ENCODE results near the gene UGT1A1.
"Not testable (repeated sequence)": the region's sequence is repeated elsewhere in the genome, so short reads cannot be mapped to it uniquely, and the experiment has no call there.

UGT1A1 gene

GRCh38 chr2:233747283-233747544 lies 12.9 kb upstream of the UGT1A1 start:
- Mint-ChIP-seq H3K4me3 (no peak overlapping the region), H3K4me1 (ENCODE audit: low read depth) (no peaks in the 10 kb centered on the region), H3K27ac (no peak overlapping the region), H3K9me3 (ENCODE audit: low read depth) (peaks cover 10% of the 10 kb centered on the region), H3K27me3 (peaks cover 16% of the 10 kb centered on the region), H3K36me3 (peaks cover 2% of the 10 kb centered on the region)

DNA sequence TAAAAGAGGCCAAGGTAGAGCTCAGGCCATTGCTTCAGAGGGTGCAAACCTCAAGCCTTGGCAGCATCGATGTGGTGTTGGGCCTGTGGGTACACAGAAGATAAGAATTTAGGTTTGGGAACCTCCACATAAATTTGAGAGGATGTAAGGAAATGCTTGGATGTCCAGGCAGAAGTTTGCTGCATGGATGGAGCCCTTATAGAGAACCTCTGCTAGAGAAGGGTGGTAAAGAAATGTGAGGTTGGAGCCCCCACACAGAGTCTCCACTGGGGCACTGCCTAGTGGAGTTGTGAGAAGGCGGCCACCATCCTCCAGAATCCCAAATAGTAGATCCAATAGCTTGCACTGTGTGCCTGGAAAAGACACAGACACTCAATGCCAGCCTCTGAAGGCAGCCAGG lies 9.4 kb upstream of the UGT1A1 start:
- not testable (repeated sequence) for H3K36me3 Mint-ChIP-seq; H3K4me1 Mint-ChIP-seq (ENCODE audit: low read depth); H3K27ac Mint-ChIP-seq; H3K9me3 Mint-ChIP-seq (ENCODE audit: low read depth); H3K4me3 Mint-ChIP-seq
- peaks cover 15% of the 10 kb centered on the region for H3K27me3 Mint-ChIP-seq

DNA sequence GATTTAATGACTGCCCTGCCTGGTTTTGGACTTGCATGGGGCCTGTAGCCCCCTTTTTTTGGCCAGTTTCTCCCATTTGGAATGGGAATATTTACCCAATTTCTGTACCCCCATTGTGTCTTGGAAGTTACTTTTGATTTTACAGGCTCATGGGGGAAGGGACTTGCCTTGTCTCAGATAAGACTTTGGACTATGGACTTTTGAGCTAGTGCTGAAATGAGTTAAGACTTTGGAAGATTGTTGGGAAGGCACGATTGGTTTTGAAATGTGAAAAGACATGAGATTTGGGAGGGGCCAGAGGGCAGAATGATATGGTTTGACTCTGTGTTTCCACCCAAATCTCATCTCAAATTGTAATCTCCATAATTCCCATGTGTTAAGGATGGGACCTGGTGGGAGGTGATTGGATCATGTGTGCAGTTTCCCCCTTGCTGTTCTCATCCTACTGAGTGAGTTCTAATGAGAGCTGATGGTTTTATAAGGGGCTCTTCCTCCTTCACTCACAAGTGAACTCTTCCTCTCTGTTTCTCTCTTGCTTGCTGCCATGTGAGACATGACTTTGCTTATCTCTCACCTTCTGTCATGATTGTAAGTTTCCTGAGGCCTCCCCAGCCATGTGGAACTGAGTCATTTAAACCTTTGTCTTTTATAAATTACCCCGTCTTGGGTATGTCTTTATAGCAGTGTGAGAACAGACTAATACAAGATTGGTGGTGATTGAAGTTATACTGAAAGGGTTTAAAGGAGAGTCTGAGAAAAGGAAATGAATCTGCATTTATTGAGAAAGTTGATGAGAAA lies 8.7 kb upstream of the UGT1A1 start:
- H3K36me3 Mint-ChIP-seq; H3K4me1 Mint-ChIP-seq (ENCODE audit: low read depth); H3K27ac Mint-ChIP-seq; H3K4me3 Mint-ChIP-seq; H3K9me3 Mint-ChIP-seq (ENCODE audit: low read depth): not testable (repeated sequence)
- peaks cover 15% of the 10 kb centered on the region for H3K27me3 Mint-ChIP-seq

DNA sequence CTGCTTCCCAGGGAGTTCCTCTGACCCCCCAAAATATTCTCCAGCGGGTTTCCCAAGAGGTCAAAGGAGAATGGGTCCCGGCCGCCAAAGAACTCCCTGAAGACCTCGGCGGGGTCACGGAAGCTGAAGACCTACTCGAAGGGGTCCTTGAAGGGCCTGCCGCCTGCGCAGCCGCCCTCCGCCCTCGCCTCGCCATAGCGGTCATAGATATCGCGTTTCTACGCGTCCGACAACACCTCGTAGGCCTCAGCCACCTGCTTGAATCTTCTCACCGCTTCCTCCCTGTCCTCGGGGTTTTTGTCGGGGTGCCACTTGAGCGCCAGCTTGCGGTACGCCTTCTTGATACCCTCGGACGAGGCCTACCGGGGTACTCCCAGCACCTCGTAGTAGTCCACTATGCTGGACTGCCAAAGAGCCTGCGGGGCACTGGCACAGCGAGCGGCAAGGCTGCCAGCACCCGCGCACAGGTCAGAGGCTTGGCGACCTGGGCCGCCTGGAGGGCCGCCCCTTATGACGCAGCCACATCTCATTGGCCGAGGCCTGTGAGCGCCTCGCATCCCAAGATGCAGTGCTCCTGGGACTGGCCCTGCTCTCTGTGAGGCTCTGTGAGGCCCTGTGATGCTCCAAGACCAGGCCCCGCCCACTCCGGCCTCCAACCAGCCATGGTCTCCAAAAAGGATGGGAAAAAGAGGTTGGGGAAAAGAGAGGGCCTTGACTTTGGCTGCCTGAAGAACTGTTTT lies 5.0 kb upstream of the UGT1A1 start:
- no peak overlapping the region for H3K4me3 Mint-ChIP-seq
- H3K9me3 Mint-ChIP-seq (ENCODE audit: low read depth): peaks cover 6% of the 10 kb centered on the region
- no peaks in the 10 kb centered on the region for H3K4me1 Mint-ChIP-seq (ENCODE audit: low read depth)
- H3K36me3 Mint-ChIP-seq: peaks cover 2% of the 10 kb centered on the region
- peaks cover 6% of the 10 kb centered on the region for H3K27me3 Mint-ChIP-seq
- H3K27ac Mint-ChIP-seq: no peak overlapping the region

GRCh38 chr2:233756429-233757081 lies 3.5 kb upstream of the UGT1A1 start:
- Mint-ChIP-seq H3K9me3 (ENCODE audit: low read depth) (peaks cover 2% of the 10 kb centered on the region), H3K27me3 (peaks cover 5% of the 10 kb centered on the region), H3K36me3 (peaks cover 1% of the 10 kb centered on the region), H3K27ac (no peak overlapping the region), H3K4me3 (no peak overlapping the region), H3K4me1 (ENCODE audit: low read depth) (no peaks in the 10 kb centered on the region)

GRCh38 chr2:233758141-233758540 lies 1.9 kb upstream of the UGT1A1 start:
- Mint-ChIP-seq H3K9me3 (ENCODE audit: low read depth) (no peaks in the 10 kb centered on the region), H3K36me3 (no peaks in the 10 kb centered on the region), H3K27me3 (no peaks in the 10 kb centered on the region), H3K4me3 (no peak overlapping the region), H3K4me1 (ENCODE audit: low read depth) (no peaks in the 10 kb centered on the region), H3K27ac (no peak overlapping the region)

DNA sequence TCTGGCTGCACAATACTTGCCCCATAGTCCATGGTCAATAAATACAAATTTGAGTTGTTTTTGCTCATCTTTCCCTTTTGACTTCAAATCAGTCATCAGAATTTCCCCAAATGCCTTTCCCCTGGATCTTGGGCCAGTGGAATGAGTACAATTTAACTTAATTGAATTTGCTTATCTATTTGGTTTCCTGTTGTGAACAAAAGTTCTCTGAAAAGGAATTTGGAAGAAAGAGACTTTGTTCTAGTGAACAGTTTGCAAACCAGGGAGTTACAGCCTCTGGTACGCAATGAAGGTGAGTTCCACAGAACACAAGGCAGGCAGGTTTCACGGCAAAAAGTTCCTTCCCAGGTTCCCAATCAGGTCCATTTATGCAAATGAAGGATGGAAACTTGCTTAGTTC lies 1.2 kb upstream of the UGT1A1 start:
- H3K4me3 Mint-ChIP-seq: no peak overlapping the region
- no peaks in the 10 kb centered on the region for H3K4me1 Mint-ChIP-seq (ENCODE audit: low read depth)
- no peaks in the 10 kb centered on the region for H3K9me3 Mint-ChIP-seq (ENCODE audit: low read depth)
- H3K36me3 Mint-ChIP-seq: no peaks in the 10 kb centered on the region
- H3K27ac Mint-ChIP-seq: no peak overlapping the region
- H3K27me3 Mint-ChIP-seq: peaks cover 5% of the 10 kb centered on the region

GRCh38 chr2:233761040-233761769 lies 1.1 kb downstream of the UGT1A1 start:
- Mint-ChIP-seq H3K4me1 (ENCODE audit: low read depth) (no peaks in the 10 kb centered on the region), H3K27ac (no peak overlapping the region), H3K36me3 (no peaks in the 10 kb centered on the region), H3K27me3 (peaks cover 7% of the 10 kb centered on the region), H3K4me3 (no peak overlapping the region), H3K9me3 (ENCODE audit: low read depth) (no peaks in the 10 kb centered on the region)

- Mint-ChIP-seq H3K36me3 (no peaks in the 10 kb centered on the region), H3K27me3 (peaks cover 13% of the 10 kb centered on the region), H3K9me3 (ENCODE audit: low read depth) (no peaks in the 10 kb centered on the region), H3K27ac (no peak overlapping the region), H3K4me3 (no peak overlapping the region), H3K4me1 (ENCODE audit: low read depth) (no peaks in the 10 kb centered on the region)
These were observed 4.2 kb downstream of the UGT1A1 start for GRCh38 chr2:233764264-233764663.

DNA sequence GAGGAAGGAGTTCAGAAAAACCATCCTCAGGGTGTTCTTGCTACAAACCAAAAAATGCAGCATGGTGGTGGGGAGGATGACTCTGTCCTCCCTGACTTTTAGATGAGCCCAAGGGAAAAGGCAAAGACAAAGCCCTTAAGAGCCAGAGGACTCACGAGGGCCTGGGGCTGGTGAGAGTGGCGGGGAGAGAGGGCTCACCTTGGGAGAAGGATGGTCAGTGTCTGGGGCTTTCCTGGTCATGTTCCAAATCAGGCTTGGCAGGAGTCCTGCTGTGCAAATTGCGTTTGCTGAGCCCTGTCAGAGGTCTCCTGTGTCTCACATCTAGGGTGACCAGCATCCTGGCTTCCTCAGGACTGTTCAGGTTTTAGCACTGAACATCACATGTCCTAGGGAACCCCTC lies 4.7 kb downstream of the UGT1A1 start:
- no peak overlapping the region for H3K4me3 Mint-ChIP-seq

GRCh38 chr2:233766416-233766815 lies 6.3 kb downstream of the UGT1A1 start:
- H3K27me3 Mint-ChIP-seq: peaks cover 15% of the 10 kb centered on the region
- H3K4me1 Mint-ChIP-seq (ENCODE audit: low read depth): no peaks in the 10 kb centered on the region
- H3K27ac Mint-ChIP-seq: no peak overlapping the region
- no peaks in the 10 kb centered on the region for H3K9me3 Mint-ChIP-seq (ENCODE audit: low read depth)
- H3K4me3 Mint-ChIP-seq: no peak overlapping the region
- no peaks in the 10 kb centered on the region for H3K36me3 Mint-ChIP-seq

More for the DNA sequence above, 4.7 kb downstream of the UGT1A1 start:
- Mint-ChIP-seq H3K27me3 (peaks cover 13% of the 10 kb centered on the region), H3K4me1 (ENCODE audit: low read depth) (no peaks in the 10 kb centered on the region), H3K27ac (no peak overlapping the region), H3K36me3 (no peaks in the 10 kb centered on the region), H3K9me3 (ENCODE audit: low read depth) (no peaks in the 10 kb centered on the region)

GRCh38 chr2:233768076-233768475 lies 8.0 kb downstream of the UGT1A1 start:
- Mint-ChIP-seq H3K27me3 (peaks cover 15% of the 10 kb centered on the region), H3K36me3 (no peaks in the 10 kb centered on the region), H3K27ac (no peak overlapping the region), H3K4me1 (ENCODE audit: low read depth) (no peaks in the 10 kb centered on the region), H3K4me3 (no peak overlapping the region), H3K9me3 (ENCODE audit: low read depth) (no peaks in the 10 kb centered on the region)

DNA sequence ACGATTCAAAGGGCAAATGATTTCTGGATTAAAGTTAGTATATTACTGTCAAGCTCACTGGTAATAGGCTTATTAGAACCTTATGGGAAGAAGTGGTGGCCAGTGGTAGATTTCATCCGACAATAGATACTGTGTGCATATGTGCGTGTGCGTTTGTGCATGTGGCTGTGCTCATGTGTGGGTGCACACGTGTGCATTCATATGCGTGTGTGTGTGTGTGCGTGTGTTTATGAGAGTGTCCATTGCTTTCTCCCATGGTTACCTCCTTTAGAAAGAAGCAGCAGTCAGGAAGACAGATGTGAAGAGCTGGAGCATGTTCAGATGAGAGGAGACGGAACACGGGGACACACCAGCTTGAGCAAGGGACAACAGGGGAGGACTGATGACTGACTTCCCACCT lies 9.2 kb downstream of the UGT1A1 start:
- H3K4me3 Mint-ChIP-seq: no peak overlapping the region
- no peaks in the 10 kb centered on the region for H3K36me3 Mint-ChIP-seq
- no peaks in the 10 kb centered on the region for H3K9me3 Mint-ChIP-seq (ENCODE audit: low read depth)
- peaks cover 9% of the 10 kb centered on the region for H3K27me3 Mint-ChIP-seq
- H3K4me1 Mint-ChIP-seq (ENCODE audit: low read depth): no peaks in the 10 kb centered on the region
- H3K27ac Mint-ChIP-seq: no peak overlapping the region

- Mint-ChIP-seq H3K36me3 (no peaks in the 10 kb centered on the region), H3K27me3 (peaks cover 7% of the 10 kb centered on the region)
These were observed 12.1 kb downstream of the UGT1A1 start for GRCh38 chr2:233772153-233772552.

GRCh38 chr2:233772583-233772982 lies 12.5 kb downstream of the UGT1A1 start:
- Mint-ChIP-seq H3K27ac (no peak overlapping the region), H3K4me3 (no peak overlapping the region), H3K36me3 (no peaks in the 10 kb centered on the region), H3K9me3 (ENCODE audit: low read depth) (peaks cover 9% of the 10 kb centered on the region), H3K27me3 (peaks cover 7% of the 10 kb centered on the region), H3K4me1 (ENCODE audit: low read depth) (no peaks in the 10 kb centered on the region)

More at GRCh38 chr2:233772153-233772552, 12.1 kb downstream of the UGT1A1 start:
- Mint-ChIP-seq H3K9me3 (ENCODE audit: low read depth) (peaks cover 9% of the 10 kb centered on the region), H3K27ac (no peak overlapping the region), H3K4me1 (ENCODE audit: low read depth) (no peaks in the 10 kb centered on the region), H3K4me3 (no peak overlapping the region)
